ENCODE measurements around the gene PJVK. TPM values are rescaled to one million over a fixed set of nuclear protein-coding genes. Genes with fewer than 3 reads are reported as not detected.

PJVK gene
- total RNA-seq, 1 experiment from 2014 or later = 2.6 TPM

DNA sequence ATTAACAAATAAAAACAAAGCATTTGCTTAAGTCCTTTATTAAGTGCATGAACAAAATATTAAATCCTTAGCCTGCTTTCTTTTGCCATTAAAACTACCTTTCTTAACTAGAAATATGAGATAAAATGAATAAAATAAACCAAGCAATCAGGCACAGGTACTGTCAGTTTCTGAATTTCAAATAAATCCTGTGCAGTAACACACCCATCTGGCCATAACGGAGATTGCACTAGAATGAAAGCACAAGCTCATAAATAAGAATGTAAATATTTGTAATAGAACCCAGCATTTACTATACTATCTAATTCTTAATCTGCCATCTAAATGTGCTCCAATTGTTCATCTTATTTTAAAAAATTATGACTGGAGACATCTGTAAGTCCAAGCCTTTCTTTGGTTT is 32.1 kb upstream of the PJVK start:
- H3K4me2 ChIP-seq (ENCODE audit: low read length) = no peak overlapping the region
- H3K9ac ChIP-seq (ENCODE audit: low read length) = no peak overlapping the region
- peaks cover 2 to 6% of the 10 kb centered on the region in 2 experiments; a peak in 2 of 4 replicates for H3K4me1 ChIP-seq (ENCODE audit: control insufficient read depth in 1 of 2, insufficient read depth in 2 of 2, low read length in 2 of 2)
- POLR2A ChIA-PET = interaction anchor here (1.0 to 1.1 kb wide), 2 partner anchors 28 to 32 kb away, joined by 3 read pairs; partner anchors contain the start of genes PJVK and PRKRA
- TF ChIP-seq EZH2phosphoT487 (IDR thresholded peaks at IDR 0.05; ENCODE audit: borderline replicate concordance) (no peak), RAD21 (IDR thresholded peaks at IDR 0.05; ENCODE audit: low read depth) (peak; percentile 61), ELF1 (IDR thresholded peaks at IDR 0.05; ENCODE audit: borderline replicate concordance, low read depth) (no peak), TCF7L2 (IDR thresholded peaks at IDR 0.05; ENCODE audit: borderline replicate concordance, extremely low read depth, insufficient read depth, insufficient read length) (no peak), FOSL1 (IDR thresholded peaks at IDR 0.05; ENCODE audit: low read depth) (no peak)
- TF ChIP-seq, protein P1, sequence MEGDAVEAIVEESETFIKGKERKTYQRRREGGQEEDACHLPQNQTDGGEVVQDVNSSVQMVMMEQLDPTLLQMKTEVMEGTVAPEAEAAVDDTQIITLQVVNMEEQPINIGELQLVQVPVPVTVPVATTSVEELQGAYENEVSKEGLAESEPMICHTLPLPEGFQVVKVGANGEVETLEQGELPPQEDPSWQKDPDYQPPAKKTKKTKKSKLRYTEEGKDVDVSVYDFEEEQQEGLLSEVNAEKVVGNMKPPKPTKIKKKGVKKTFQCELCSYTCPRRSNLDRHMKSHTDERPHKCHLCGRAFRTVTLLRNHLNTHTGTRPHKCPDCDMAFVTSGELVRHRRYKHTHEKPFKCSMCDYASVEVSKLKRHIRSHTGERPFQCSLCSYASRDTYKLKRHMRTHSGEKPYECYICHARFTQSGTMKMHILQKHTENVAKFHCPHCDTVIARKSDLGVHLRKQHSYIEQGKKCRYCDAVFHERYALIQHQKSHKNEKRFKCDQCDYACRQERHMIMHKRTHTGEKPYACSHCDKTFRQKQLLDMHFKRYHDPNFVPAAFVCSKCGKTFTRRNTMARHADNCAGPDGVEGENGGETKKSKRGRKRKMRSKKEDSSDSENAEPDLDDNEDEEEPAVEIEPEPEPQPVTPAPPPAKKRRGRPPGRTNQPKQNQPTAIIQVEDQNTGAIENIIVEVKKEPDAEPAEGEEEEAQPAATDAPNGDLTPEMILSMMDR (IDR thresholded peaks at IDR 0.05 in 2 of 3, conservative IDR thresholded peaks at IDR 0.05 in 1 of 3; ENCODE audit: borderline replicate concordance in 1 of 3, insufficient read depth in 1 of 3, low read depth in 2 of 3, low read length in 2 of 3) = peak; percentile 28 to 50 (median 50); a peak in 4 of 6 replicates
- H3K79me2 ChIP-seq (ENCODE audit: insufficient read depth, low read length) = no peaks in the 10 kb centered on the region
- intact Hi-C loops (cut with micrococcal nuclease) = loop anchor here (10.0 kb wide), 1 partner anchor 514 kb away; no protein-coding TSS in a partner anchor
- H3K9me2 ChIP-seq (ENCODE audit: insufficient read depth) = no peaks in the 10 kb centered on the region
- no peaks in the 10 kb centered on the region for H3K27me3 ChIP-seq (ENCODE audit: insufficient read depth, low read length)
- DNase-seq (ENCODE audit: low read depth, low spot score) = no peak
- CTCF ChIA-PET = interaction anchor here (0.7 to 2.2 kb wide), 8 partner anchors 11 to 512 kb away, joined by 3 to 14 read pairs (median 3); partner anchors contain the start of genes PJVK, PRKRA and RBM45
- ATAC-seq = no peak
- no peaks in the 10 kb centered on the region for H3K36me3 ChIP-seq (ENCODE audit: control insufficient read depth in 1 of 2, insufficient read depth in 2 of 2, low read length in 2 of 2)
- no peaks in the 10 kb centered on the region for H4K20me1 ChIP-seq (ENCODE audit: insufficient read depth)
- no peak overlapping the region for H3K27ac ChIP-seq (ENCODE audit: low read depth, low read length)
- no TSS peak for BruUV-seq (replicated peaks)
- RAD21 ChIA-PET (ENCODE audit: low non-redundant PET in 1 of 2, low total read pairs in 2 of 2, uncharacterized antibody in 2 of 2, unreplicated experiment in 2 of 2) = interaction anchor here in 1 of 2 experiments (1.0 kb wide), 1 partner anchor 20 kb away, joined by 3 read pairs; no protein-coding TSS in a partner anchor
- no peaks in the 10 kb centered on the region for H3K9me3 ChIP-seq (ENCODE audit: control insufficient read depth in 1 of 2, insufficient read depth in 1 of 2, low read depth in 1 of 2, low read length in 2 of 2)
- H3K4me3 ChIP-seq (replicated peaks in 1 of 2; ENCODE audit: low read depth in 1 of 2, low read length in 2 of 2) = no peak overlapping the region
- no peak overlapping the region for H2AFZ ChIP-seq (ENCODE audit: low read depth, low read length, poor library complexity, severe bottlenecking)

DNA sequence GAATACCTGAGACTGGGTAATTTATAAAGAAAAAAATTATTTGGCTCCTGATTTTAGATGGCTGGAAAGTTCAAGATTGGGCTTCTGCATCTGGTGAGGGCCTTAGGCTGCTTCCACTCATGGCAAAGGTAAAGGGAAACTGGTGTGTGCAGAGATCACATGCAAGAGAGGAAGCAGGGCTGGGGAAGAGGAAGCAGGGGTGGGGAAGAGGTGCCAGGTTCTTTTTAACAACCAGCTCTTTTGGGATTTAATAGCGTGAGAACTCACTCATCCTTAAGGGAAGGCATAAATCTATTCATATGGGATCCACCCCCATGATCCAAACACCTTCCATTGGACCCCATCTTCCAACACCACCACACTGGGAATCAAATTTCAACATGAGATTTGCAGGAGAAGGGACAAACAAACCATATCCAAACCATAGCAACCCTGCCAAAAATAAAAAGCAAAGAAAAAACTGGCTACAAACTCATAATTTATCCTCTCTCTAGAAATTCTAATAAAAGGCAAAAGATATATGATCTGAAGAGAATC is 30.6 kb upstream of the PJVK start:
- H3K9me3 ChIP-seq (ENCODE audit: control insufficient read depth in 1 of 2, insufficient read depth in 1 of 2, low read depth in 1 of 2, low read length in 2 of 2) = no peaks in the 10 kb centered on the region
- H4K20me1 ChIP-seq (ENCODE audit: insufficient read depth) = no peaks in the 10 kb centered on the region
- H3K4me3 ChIP-seq (replicated peaks in 1 of 2; ENCODE audit: low read depth in 1 of 2, low read length in 2 of 2) = no peak overlapping the region
- H3K27ac ChIP-seq (ENCODE audit: low read depth, low read length) = no peak overlapping the region
- no peaks in the 10 kb centered on the region for H3K27me3 ChIP-seq (ENCODE audit: insufficient read depth, low read length)
- ATAC-seq (no peak), DNase-seq (ENCODE audit: low read depth, low spot score) (no peak)
- RAD21 ChIA-PET (ENCODE audit: low non-redundant PET in 1 of 2, low total read pairs in 2 of 2, uncharacterized antibody in 2 of 2, unreplicated experiment in 2 of 2) = no interaction called here
- H3K36me3 ChIP-seq (ENCODE audit: control insufficient read depth in 1 of 2, insufficient read depth in 2 of 2, low read length in 2 of 2) = no peaks in the 10 kb centered on the region
- no peaks in the 10 kb centered on the region for H3K79me2 ChIP-seq (ENCODE audit: insufficient read depth, low read length)
- intact Hi-C loops (cut with micrococcal nuclease) = no loop called here
- CTCF ChIA-PET = interaction anchor here (2.0 kb wide), 1 partner anchor 288 kb away, joined by 4 read pairs; no protein-coding TSS in a partner anchor
- no peak overlapping the region for H3K4me2 ChIP-seq (ENCODE audit: low read length)
- no peak overlapping the region for H3K9ac ChIP-seq (ENCODE audit: low read length)
- BruUV-seq (replicated peaks) = no TSS peak
- no peaks in the 10 kb centered on the region for H3K4me1 ChIP-seq (ENCODE audit: control insufficient read depth in 1 of 2, insufficient read depth in 2 of 2, low read length in 2 of 2)
- no peak overlapping the region for H2AFZ ChIP-seq (ENCODE audit: low read depth, low read length, poor library complexity, severe bottlenecking)
- POLR2A ChIA-PET = no interaction called here
- no peaks in the 10 kb centered on the region for H3K9me2 ChIP-seq (ENCODE audit: insufficient read depth)
- TF ChIP-seq POLR2A (IDR thresholded peaks at IDR 0.05; ENCODE audit: borderline replicate concordance, extremely low read depth, insufficient read depth, insufficient read length) (no peak), POLR2AphosphoS5 (IDR thresholded peaks at IDR 0.05; ENCODE audit: low read depth, low read length) (no peak), EZH2 (IDR thresholded peaks at IDR 0.05) (no peak), EZH2phosphoT487 (IDR thresholded peaks at IDR 0.05; ENCODE audit: borderline replicate concordance) (no peak), TCF7L2 (IDR thresholded peaks at IDR 0.05; ENCODE audit: borderline replicate concordance, extremely low read depth, insufficient read depth, insufficient read length) (no peak), FOSL1 (IDR thresholded peaks at IDR 0.05; ENCODE audit: low read depth) (no peak), CEBPB (IDR thresholded peaks at IDR 0.05; ENCODE audit: low read depth) (no peak), SIN3A (IDR thresholded peaks at IDR 0.05; ENCODE audit: low read depth) (no peak), ZFX (IDR thresholded peaks at IDR 0.05) (no peak), ZNF274 (IDR thresholded peaks at IDR 0.05; ENCODE audit: low read depth, low read length) (no peak), RAD21 (IDR thresholded peaks at IDR 0.05; ENCODE audit: low read depth) (no peak), ELF1 (IDR thresholded peaks at IDR 0.05; ENCODE audit: borderline replicate concordance, low read depth) (no peak), CBX3 (IDR thresholded peaks at IDR 0.05; ENCODE audit: low read depth) (no peak), SRF (IDR thresholded peaks at IDR 0.05; ENCODE audit: low read depth) (no peak)
- TF ChIP-seq, protein P2, sequence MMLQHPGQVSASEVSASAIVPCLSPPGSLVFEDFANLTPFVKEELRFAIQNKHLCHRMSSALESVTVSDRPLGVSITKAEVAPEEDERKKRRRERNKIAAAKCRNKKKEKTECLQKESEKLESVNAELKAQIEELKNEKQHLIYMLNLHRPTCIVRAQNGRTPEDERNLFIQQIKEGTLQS (IDR thresholded peaks at IDR 0.05) = no peak
